Hepatocyte (in vitro differentiated cells): ENCODE measurements around the gene TAF11L4. TPM values are rescaled to one million over a fixed set of nuclear protein-coding genes. Genes with fewer than 3 reads are reported as not detected.
"Not testable (repeated sequence)": the region's sequence is repeated elsewhere in the genome, so short reads cannot be mapped to it uniquely, and the experiment has no call there.

Source experiments
- DNase-seq: peaks from one replicate; pipeline ENCODE4 v3.0.0-alpha.2; 2016; ENCODE audit warnings: low spot score
- H2AFZ ChIP-seq: fragments of 200-600 bp; sonication (generic); 2 replicates; pipeline ENCODE4 v1.6.0; 2016; ENCODE audit warnings: antibody characterized with exemption, mild to moderate bottlenecking
- H3K27ac ChIP-seq: fragments of 200-600 bp; sonication (generic); 2 replicates; pipeline ENCODE4 v1.5.1; 2016; ENCODE audit warnings: mild to moderate bottlenecking
- H3K27me3 ChIP-seq: fragments of 200-600 bp; sonication (generic); 2 replicates; pipeline ENCODE4 v1.6.1; 2016
- H3K36me3 ChIP-seq: fragments of 200-600 bp; sonication (generic); replicated peaks from 2 replicates; pipeline ENCODE4 v1.5.1; 2016; ENCODE audit warnings: low read depth; ENCODE audit not compliant: insufficient read depth
- H3K4me1 ChIP-seq: fragments of 200-600 bp; sonication (generic); 2 replicates; pipeline ENCODE4 v1.5.1; 2016; ENCODE audit warnings: mild to moderate bottlenecking, moderate library complexity; ENCODE audit not compliant: insufficient read depth
- H3K4me2 ChIP-seq: fragments of 200-600 bp; sonication (generic); 2 replicates; pipeline ENCODE4 v1.6.0; 2016
- H3K4me3 ChIP-seq: fragments of 200-600 bp; sonication (generic); 2 replicates; pipeline ENCODE4 v1.5.1; 2016; ENCODE audit warnings: mild to moderate bottlenecking
- H3K79me2 ChIP-seq: fragments of 200-600 bp; sonication (generic); 2 replicates; pipeline ENCODE4 v1.6.0; 2017; ENCODE audit warnings: mild to moderate bottlenecking
- H3K9me2 ChIP-seq: fragments of 200-600 bp; sonication (generic); replicated peaks from 2 replicates; pipeline ENCODE4 v1.6.0; 2017; ENCODE audit warnings: mild to moderate bottlenecking; ENCODE audit not compliant: insufficient read depth
- H3K9me3 ChIP-seq: fragments of 200-600 bp; sonication (generic); 2 replicates; pipeline ENCODE4 v1.5.1; 2016; ENCODE audit warnings: low read depth, mild to moderate bottlenecking
- H4K20me1 ChIP-seq: fragments of 200-600 bp; sonication (generic); 2 replicates; pipeline ENCODE4 v1.6.0; 2016; ENCODE audit warnings: mild to moderate bottlenecking; ENCODE audit not compliant: insufficient read depth, poor library complexity, severe bottlenecking
- EZH2 ChIP-seq: fragments of 200-600 bp; sonication (generic); IDR thresholded peaks from 2 replicates; pipeline ENCODE4 v1.6.1; 2016; ENCODE audit warnings: antibody characterized with exemption, mild to moderate bottlenecking, borderline replicate concordance
- EZH2phosphoT487 ChIP-seq: fragments of 200-600 bp; sonication (generic); IDR thresholded peaks from one replicate; pipeline ENCODE4 v1.6.1; 2018; ENCODE audit warnings: antibody characterized with exemption, mild to moderate bottlenecking, low read depth, moderate library complexity; ENCODE audit not compliant: unreplicated experiment, severe bottlenecking
- WGBS: methylation state at CpG from one replicate; pipeline ENCODE4 v1.1.6; 2016; ENCODE audit warnings: low lambda C conversion rate; ENCODE audit errors: missing lambda C conversion rate; 5-methylcytosine and 5-hydroxymethylcytosine counted together
- polyA plus RNA-seq: library from polyadenylated mRNA; unstranded; fragments of >200 nt; fragmentation: Nextera tagmentation; extraction: Ambion mirVana; gene quantifications from 2 replicates; pipeline ENCODE4 v1.2.1, GENCODE V29; 2016
- total RNA-seq: library from RNA; depleted of rRNA; stranded (reverse); fragments of >200 nt; gene quantifications from 2 replicates; pipeline ENCODE4 v1.2.3, GENCODE V29; 2014
- TF ChIP-seq, protein P1 (sequence below): fragments of 200-600 bp; sonication (generic); IDR thresholded peaks from 2 replicates; pipeline ENCODE4 v1.5.1; 2016; ENCODE audit warnings: antibody characterized with exemption, mild to moderate bottlenecking; ENCODE audit not compliant: poor library complexity

The TAF11L4 gene
- total and polyA plus RNA-seq, 2 experiments from 2014 or later, result not detected

DNA sequence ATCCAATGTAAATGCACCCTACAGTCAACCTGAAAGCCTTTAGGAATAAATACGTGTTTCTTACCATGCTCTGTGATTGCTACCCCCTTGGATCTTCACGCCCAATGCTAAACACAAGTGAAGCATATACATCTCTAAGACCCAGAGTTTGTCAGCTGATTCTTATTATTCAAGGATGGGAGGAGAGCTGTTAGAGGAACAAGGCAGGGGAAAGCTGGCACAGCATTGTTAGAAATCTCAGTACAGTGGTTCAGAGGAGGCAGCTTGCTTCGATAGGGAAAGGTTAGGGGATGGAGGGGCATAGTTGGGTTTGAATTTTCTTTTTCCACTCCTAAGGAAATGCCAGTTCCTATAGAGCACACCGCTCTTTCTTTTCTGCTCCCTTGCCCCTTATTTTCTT lies 40.2 kb upstream of the TAF11L4 start:
- 83% methylated on average over 4 of the region's 4 CpGs for WGBS

DNA sequence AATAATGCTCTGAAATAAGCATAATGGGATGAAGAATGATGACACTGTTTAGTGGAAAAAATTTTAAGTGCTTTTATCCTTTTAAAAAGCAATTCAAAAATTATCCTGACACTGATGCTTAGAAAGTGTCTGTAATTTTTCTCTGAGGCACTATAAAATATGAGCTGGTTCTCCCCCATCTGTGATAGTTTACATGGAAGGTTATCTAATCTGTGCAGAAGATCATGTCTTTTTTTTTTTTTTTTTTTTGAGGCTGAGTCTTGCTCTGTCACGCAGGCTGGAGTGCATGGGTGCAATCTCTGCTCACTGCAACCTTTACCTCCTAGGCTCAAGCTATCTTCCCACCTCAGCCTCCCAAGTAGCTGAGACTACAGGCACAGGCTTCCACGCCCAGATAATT lies 38.8 kb upstream of the TAF11L4 start:
- H3K4me3 ChIP-seq, result no peak overlapping the region
- no peak overlapping the region for H3K27ac ChIP-seq
- H4K20me1 ChIP-seq, result no peaks in the 10 kb centered on the region
- H3K9me3 ChIP-seq, result no peaks in the 10 kb centered on the region
- H3K27me3 ChIP-seq, result no peaks in the 10 kb centered on the region
- WGBS, result 56% methylated on average over 2 of the region's 2 CpGs
- H2AFZ ChIP-seq, result no peak overlapping the region
- H3K36me3 ChIP-seq, result no peaks in the 10 kb centered on the region
- TF ChIP-seq EZH2phosphoT487 (no peak), EZH2 (no peak)
- TF ChIP-seq, protein P1, sequence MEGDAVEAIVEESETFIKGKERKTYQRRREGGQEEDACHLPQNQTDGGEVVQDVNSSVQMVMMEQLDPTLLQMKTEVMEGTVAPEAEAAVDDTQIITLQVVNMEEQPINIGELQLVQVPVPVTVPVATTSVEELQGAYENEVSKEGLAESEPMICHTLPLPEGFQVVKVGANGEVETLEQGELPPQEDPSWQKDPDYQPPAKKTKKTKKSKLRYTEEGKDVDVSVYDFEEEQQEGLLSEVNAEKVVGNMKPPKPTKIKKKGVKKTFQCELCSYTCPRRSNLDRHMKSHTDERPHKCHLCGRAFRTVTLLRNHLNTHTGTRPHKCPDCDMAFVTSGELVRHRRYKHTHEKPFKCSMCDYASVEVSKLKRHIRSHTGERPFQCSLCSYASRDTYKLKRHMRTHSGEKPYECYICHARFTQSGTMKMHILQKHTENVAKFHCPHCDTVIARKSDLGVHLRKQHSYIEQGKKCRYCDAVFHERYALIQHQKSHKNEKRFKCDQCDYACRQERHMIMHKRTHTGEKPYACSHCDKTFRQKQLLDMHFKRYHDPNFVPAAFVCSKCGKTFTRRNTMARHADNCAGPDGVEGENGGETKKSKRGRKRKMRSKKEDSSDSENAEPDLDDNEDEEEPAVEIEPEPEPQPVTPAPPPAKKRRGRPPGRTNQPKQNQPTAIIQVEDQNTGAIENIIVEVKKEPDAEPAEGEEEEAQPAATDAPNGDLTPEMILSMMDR, result no peak
- no peak for DNase-seq
- H3K4me1 ChIP-seq, result no peaks in the 10 kb centered on the region
- H3K4me2 ChIP-seq, result no peak overlapping the region
- no peaks in the 10 kb centered on the region for H3K9me2 ChIP-seq
- no peaks in the 10 kb centered on the region for H3K79me2 ChIP-seq

More for the DNA sequence above, 40.2 kb upstream of the TAF11L4 start:
- no peaks in the 10 kb centered on the region for H3K27me3 ChIP-seq
- H3K9me2 ChIP-seq, result no peaks in the 10 kb centered on the region
- no peaks in the 10 kb centered on the region for H4K20me1 ChIP-seq
- H3K4me2 ChIP-seq, result no peak overlapping the region
- H3K4me3 ChIP-seq, result no peak overlapping the region
- no peaks in the 10 kb centered on the region for H3K36me3 ChIP-seq
- no peaks in the 10 kb centered on the region for H3K4me1 ChIP-seq
- H3K9me3 ChIP-seq, result no peaks in the 10 kb centered on the region
- H2AFZ ChIP-seq, result no peak overlapping the region
- H3K79me2 ChIP-seq, result no peaks in the 10 kb centered on the region
- no peak for DNase-seq
- TF ChIP-seq EZH2phosphoT487 (no peak), EZH2 (no peak)
- TF ChIP-seq, protein P1, result no peak
- H3K27ac ChIP-seq, result no peak overlapping the region

DNA sequence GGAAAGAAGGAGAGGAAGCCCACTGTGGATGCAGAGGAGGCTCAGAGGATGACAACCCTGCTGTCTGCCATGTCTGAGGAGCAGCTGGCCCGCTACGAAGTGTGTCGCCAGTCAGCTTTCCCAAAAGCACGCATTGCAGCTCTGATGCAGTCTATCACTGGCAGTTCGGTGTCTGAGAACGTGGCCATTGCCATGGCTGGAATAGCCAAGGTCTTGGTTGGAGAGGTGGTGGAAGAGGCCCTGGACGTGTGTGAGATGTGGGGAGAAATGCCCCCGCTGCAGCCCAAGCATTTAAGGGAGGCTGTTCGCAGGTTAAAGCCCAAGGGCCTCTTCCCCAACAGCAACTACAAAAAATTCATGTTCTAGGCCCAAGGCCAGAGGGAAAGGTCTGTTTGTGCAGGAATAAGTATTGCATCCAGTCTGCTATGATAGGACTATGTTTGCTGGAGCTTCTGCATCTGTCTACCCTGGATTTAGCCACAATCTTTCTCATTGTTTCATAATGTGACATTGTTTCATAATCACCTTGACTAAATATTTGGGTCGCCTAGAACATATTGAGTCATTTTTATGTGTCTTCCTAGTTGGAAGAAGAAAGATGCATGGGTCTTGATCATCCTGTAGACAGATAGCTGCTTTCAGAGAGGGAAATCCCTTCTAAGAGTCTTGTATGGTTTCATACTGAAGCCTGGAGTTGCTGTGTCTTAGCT lies 35.0 kb upstream of the TAF11L4 start:
- H3K9me2 ChIP-seq, result not testable (repeated sequence)

DNA sequence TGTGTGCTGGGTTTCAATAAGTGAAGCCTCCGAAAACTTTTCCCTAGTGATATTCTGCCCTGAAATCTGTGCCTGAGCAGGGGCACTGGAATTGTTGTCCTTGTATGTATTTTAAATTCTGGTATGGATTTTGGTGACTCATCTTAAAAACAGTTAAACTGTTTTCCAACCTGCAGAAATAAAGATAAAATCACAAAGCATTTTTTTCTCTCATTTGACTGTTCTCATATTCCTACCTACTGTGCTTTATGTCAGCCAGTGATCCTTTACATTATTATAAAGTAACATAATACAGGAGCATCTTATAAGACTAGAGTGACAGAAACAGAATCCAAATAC lies 34.5 kb upstream of the TAF11L4 start:
- 94% methylated on average over 1 of the region's 1 CpG for WGBS

More for the DNA sequence above, 35.0 kb upstream of the TAF11L4 start:
- H3K9me3 ChIP-seq, H3K36me3 ChIP-seq, H3K27ac ChIP-seq, H3K27me3 ChIP-seq, DNase-seq, H2AFZ ChIP-seq, H3K4me3 ChIP-seq, H3K4me2 ChIP-seq, H4K20me1 ChIP-seq, H3K79me2 ChIP-seq, H3K4me1 ChIP-seq: not testable (repeated sequence)
- WGBS, result 94% methylated on average over 10 of the region's 10 CpGs

DNA sequence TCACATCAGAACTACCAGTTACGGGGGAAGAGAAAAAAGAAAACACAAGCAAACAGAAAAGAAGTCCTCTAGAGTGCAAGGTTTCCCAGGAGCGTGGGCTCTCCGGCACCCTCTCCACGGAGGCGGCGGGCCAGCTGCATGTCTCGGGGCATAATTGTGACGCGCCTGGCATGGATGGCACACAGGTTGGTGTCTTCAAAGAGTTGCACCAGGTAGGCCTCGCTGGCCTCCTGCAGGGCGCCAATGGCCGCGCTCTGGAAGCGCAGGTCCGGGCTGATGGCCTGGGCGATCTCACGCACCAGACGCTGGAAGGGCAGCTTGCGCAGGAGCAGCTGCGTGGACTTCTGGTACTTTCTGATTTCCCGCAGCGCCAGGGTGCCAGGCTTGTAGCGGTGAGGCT lies 30.3 kb upstream of the TAF11L4 start:
- H3K36me3 ChIP-seq, H2AFZ ChIP-seq: not testable (repeated sequence)
- 96% methylated on average over 23 of the region's 23 CpGs for WGBS

More for the DNA sequence above, 34.5 kb upstream of the TAF11L4 start:
- no peak for DNase-seq
- TF ChIP-seq, protein P1, result no peak
- TF ChIP-seq EZH2 (no peak), EZH2phosphoT487 (no peak)
- H4K20me1 ChIP-seq, result no peaks in the 10 kb centered on the region
- H3K9me3 ChIP-seq, result no peaks in the 10 kb centered on the region
- no peak overlapping the region for H3K4me3 ChIP-seq
- H3K27me3 ChIP-seq, result no peaks in the 10 kb centered on the region
- H3K4me2 ChIP-seq, result no peak overlapping the region
- no peaks in the 10 kb centered on the region for H3K36me3 ChIP-seq
- H3K4me1 ChIP-seq, result no peaks in the 10 kb centered on the region
- no peak overlapping the region for H3K27ac ChIP-seq
- no peaks in the 10 kb centered on the region for H3K79me2 ChIP-seq
- H2AFZ ChIP-seq, result no peak overlapping the region
- H3K9me2 ChIP-seq, result no peaks in the 10 kb centered on the region

More for the DNA sequence above, 30.3 kb upstream of the TAF11L4 start:
- H3K9me3 ChIP-seq, H3K4me3 ChIP-seq, H4K20me1 ChIP-seq, H3K27ac ChIP-seq, H3K4me1 ChIP-seq, H3K4me2 ChIP-seq, H3K27me3 ChIP-seq, DNase-seq, H3K79me2 ChIP-seq, H3K9me2 ChIP-seq: not testable (repeated sequence)
